NCI-H1417 treated with DMSO at 0.1 percent for 48 hours (cell line): Measurements from ENCODE around the gene CHRM2.

Source experiments
- DNase-seq: peaks from one replicate; lab custom pipeline; 2025; lab: John Stamatoyannopoulos, UW

CHRM2 gene

GRCh38 chr7:136958016-136958415 is 89.6 kb downstream of the CHRM2 start:
- DNase-seq, result no peak

DNA sequence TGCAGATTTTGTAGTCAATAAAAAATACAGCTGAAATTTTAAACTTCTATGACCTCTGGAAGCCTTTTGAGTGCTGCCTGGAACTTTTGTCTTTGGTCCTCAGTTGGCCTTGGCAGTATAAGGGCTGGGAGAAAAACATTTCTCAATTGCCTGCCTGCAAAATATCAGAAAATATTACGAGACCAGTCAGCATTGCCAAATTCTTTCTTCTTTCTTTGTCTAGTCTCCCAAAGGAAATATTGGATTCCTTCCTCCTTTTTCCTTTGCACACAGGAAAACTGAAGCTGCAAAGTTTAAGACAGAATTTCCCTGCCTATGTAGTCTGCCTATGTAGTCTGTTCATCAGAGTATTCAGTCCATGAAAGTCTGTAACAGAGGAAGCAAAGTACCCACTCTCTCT is 95.9 kb downstream of the CHRM2 start:
- DNase-seq, result no peak

GRCh38 chr7:136966825-136967224 is 98.4 kb downstream of the CHRM2 start:
- DNase-seq, result no peak

DNA sequence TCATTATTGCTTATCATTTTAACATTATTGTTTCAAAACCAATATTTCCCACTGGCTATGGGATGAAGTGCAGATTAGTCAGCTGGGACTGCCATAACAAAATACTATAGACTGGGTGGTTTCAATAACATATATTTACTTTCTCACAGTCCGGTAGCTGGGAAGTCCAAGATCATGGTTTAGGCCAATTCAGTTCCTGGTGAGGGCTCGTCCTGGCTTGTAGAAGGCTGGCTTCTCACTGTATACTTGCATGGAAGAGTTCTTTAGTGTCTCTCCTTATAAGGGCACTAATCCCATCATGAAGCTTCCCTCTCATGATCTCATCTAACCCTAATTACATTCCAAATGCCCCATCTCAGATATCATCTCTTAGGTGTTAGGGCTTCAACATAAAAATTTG is 101.3 kb downstream of the CHRM2 start:
- DNase-seq, result no peak

DNA sequence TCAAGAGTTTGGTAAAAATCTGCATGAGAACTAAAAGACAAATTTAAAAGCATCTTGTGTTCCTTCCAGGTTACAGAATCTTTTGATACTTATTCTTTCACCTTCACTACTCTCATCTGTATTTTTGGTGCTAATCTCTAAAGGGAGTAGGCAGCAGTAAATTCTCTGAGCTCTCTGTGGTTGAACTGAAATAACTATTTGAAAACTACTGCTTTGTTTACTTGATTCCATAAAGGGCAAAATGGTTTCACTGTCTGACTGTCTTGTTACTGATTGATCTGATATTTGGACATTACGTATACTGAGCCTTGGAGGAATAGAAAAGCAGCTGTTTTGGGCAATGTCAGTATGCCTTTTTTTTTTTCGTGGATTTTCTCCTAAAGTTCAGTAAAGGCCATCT is 103.3 kb downstream of the CHRM2 start:
- no peak for DNase-seq

DNA sequence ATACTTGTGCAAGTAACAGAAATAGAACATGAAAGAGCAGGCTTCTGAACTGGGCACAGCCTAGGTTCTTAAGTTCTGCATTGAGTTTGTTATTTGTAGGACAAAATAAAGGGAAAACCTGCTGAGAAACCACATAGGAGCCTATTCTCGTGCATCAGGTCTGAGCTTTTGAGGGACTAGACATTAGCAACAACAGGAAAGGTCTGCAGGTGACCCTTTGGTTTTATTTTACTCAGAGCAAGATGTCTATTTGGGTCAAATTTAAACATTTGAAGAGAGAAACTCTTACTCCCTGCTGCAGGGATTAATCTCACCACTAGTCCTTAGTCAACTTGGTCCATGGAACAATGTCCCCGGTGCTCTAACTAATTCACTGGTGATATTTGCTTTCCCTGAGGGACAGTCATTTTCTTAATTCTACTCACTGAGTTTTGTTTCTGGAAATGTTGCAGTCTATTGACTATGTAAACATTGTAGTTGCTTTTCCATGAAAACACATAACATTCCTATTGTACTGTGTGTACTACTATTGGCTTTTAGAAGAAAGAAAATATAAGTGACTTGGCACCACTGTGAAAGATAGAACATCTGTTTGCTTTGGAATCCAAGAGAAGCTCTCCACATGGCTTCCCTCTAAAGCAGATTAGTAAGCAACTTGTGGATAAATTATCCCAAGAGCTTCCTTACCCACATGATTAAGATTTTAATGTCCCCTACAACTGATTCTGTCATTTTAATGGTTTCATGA is 108.2 kb downstream of the CHRM2 start:
- no peak for DNase-seq

GRCh38 chr7:136993377-136993776 is 124.9 kb downstream of the CHRM2 start:
- DNase-seq, result no peak

GRCh38 chr7:136997735-136998134 is 129.3 kb downstream of the CHRM2 start:
- DNase-seq, result no peak

DNA sequence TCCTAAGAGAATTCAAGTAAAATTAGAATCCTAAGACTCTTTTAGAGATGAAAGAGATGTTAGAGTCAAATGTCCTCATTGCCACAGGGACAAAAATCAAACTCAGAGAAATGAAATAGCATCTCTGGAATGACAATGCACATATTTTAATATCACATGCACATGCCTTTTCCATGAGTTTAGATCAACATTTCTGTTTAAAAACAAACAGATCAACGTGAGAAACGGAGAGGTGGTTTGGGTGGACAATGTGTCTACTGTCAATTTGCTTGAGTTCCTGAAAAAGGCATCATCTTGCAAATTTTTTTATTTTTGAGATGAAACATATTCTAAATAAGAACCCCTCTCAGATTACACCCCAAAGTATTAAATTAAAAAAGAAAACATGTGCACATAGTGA is 130.0 kb downstream of the CHRM2 start:
- DNase-seq, result no peak

DNA sequence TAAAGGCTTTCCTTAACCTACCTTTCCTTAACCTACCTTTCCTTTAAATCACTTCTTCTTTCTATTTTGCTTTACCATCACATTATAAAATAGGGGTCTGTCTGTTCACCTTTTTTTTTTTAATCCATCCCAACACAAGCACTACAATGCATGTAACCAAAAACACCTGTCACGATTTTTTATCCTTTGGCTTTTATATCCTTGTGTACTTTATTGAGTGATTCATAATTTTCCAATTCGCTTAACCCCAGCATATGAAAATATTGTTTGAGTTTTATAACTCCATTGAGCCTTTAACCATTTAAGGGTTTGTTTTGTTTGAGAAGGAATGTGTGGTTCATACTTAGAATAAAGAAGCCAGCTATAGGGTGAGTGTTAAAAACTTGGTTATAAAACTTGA is 132.2 kb downstream of the CHRM2 start:
- no peak for DNase-seq

GRCh38 chr7:137001041-137001440 is 132.6 kb downstream of the CHRM2 start:
- no peak for DNase-seq

- no peak for DNase-seq
These were observed 133.0 kb downstream of the CHRM2 start for GRCh38 chr7:137001478-137001877.

DNA sequence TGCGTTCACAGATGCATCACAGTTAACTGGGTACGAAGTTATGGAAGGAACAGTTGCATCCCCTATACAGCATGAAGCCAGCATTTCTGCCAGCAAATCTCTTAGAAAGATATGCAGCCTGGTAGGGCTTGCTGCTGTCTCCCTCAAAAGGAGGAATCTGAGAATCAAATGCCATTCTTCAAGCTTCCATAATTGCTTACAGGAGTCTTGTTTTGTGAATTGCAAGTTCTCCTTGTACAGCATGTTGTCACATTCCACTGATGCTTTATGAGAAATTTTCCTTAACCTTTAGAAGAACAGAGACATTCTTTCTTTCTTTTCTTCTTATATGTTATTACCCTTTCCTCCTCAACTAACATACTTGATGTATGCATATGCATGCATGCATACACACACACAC is 134.6 kb downstream of the CHRM2 start:
- DNase-seq, result no peak

DNA sequence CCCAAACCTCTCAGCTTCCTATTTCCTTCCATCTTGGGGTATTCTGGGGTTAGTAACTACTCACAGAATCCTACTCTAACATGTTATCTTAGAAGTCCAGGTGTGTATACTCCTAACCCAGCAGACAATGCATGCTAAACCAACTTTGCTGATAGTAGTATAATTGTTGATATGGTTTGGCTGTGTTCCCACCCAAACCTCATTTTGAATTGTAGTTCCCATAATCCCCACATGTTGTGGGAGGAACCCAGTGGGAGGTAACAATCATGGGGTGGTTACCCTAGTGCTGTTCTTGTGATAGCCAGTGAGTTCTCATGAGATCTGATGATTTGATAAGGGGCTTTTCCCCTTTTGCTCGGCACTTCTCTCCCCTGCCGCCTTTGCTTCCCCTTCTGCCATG is 135.1 kb downstream of the CHRM2 start:
- no peak for DNase-seq

DNA sequence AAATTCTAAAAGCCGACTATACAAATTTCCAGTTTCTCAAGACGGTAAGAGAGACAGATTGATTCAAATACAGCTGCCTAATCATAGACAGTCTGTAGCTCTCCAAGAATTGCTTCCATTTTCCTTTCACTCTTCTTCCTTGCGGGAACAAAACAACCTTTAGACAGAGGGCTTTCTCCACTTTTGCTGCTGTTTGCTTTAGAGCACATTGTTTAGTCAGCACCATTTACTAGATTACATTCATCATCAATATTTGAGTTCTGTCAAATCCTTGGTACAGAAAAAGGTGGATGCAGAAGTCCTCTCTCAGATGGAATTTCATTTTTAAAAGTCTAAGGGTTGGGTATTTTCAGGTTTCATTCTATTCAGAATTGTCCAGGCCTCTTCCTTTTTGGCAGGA is 137.4 kb downstream of the CHRM2 start:
- no peak for DNase-seq

- DNase-seq, result no peak
These were observed 137.8 kb downstream of the CHRM2 start for GRCh38 chr7:137006293-137006692.

DNA sequence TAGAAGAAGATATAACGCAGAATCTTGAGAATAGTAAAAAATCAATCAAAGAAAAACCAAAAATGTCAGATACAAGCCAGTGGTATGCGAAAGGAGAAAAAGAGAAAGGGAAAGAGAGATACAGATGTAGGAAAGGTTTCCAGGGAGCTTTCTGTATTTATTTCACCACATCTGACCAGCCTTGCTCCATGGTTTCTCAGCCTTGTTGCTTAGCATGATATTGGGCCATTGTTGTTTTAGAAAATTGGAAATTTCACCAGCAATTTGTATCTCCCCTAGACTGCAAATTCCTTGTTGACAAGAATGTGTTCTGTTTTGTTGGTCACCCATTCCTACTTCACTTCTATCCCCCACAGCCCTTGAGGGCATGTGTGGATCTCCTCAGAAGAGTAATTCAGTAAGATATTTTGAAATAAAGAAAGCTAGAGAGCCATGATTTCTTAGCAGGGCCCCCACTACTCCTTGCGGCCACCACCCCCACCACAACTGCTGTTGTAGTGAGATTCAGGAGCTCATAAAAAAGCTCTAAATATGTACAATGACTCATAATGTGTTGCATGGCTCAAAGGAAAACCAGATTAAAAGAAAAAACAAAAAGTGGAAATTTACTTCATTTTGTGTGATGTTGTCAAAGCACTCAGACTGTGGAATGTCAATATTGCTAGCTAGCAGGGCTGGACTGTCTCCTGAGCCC is 138.7 kb downstream of the CHRM2 start:
- DNase-seq, result no peak

GRCh38 chr7:137009404-137009803 is 141.0 kb downstream of the CHRM2 start:
- no peak for DNase-seq

- DNase-seq, result no peak
These were observed 146.6 kb downstream of the CHRM2 start for GRCh38 chr7:137015015-137015414.

DNA sequence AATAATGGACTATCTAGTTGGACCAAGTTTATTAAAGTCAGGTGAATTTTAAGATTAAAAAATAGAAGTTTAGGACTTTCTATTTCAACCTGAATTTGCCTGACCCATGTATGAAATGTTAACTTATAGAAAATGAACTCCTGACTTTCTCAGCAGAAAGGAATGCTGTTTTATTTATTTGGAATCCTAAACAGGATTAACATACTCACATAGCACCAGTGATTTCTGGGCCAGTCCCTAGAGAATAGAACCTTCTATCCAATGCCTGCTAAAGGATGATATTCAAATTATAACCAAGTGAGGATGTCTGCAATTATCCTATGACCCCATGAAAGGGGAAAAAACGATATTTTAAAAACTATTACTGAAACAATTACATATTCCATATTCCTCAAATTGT is 148.8 kb downstream of the CHRM2 start:
- DNase-seq, result no peak

- no peak for DNase-seq
These were observed 150.0 kb downstream of the CHRM2 start for GRCh38 chr7:137018468-137018867.

GRCh38 chr7:137020351-137020750 is 151.9 kb downstream of the CHRM2 start:
- no peak for DNase-seq

DNA sequence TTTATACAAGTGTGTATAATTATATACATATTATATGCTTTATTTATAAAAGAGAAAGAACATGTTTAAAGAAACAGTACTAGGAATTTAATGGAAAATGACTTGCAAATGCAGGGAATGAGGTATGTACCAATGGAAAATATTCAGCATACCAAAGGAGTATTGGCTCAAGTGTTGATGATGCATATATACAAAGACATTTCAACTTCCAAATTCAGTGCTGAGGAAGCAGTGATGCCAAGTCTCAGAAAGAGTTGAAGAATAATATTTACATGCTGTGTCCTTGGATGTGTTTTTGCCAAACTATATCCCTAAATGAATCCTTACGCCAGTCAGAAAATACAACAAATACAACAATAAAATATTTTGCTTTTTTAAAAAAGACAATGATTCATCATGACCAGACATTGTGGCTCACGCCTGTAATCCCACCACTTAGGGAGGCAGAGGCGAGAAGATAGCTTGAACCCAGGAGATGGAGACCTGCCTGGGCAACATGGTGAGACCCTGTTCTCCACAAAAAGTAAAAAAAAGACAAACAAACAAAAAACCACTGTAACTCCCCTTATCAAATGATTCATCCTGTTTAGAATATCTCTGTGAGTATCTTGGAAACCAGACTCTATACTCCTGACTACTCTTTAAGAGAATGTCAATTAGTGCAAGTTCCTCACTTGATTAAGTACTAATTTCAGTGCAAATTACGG is 157.2 kb downstream of the CHRM2 start:
- DNase-seq, result no peak
